ENCODE results near the gene KIAA1958.

DNA sequence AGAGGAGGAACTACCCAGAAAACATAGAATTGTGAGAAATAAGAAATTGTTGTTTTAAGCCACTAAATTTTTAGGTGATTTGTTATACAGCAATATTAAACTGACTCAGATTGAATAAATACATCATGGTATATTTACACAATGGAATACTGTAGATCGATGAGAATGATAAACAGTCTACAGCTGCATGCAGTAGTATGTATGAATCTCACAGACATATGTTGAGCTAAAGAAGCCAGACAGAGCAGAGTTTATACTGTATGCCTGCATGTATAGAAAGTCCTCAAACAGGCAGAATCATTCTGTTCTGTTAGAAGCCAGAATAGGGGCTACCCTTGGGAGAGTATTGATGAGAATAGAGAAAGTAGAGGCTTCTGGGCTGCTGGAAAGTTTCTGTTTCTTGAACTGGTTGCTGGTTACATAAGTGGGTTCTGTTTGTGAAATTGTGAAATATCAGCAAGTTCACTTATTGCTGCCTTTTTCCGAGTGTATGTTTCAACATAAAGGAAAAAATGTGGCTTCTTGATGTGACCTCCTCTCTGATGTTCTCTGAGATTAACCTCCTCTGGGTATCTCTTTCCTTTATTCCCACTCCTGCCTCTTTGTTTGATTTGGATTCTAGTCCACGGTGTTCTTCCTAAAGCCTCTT is 9.6 kb downstream of the KIAA1958 start:
- TF ChIP-seq POLR2A (IDR thresholded peaks at IDR 0.05), result no peak
- TF ChIP-seq, protein P1, sequence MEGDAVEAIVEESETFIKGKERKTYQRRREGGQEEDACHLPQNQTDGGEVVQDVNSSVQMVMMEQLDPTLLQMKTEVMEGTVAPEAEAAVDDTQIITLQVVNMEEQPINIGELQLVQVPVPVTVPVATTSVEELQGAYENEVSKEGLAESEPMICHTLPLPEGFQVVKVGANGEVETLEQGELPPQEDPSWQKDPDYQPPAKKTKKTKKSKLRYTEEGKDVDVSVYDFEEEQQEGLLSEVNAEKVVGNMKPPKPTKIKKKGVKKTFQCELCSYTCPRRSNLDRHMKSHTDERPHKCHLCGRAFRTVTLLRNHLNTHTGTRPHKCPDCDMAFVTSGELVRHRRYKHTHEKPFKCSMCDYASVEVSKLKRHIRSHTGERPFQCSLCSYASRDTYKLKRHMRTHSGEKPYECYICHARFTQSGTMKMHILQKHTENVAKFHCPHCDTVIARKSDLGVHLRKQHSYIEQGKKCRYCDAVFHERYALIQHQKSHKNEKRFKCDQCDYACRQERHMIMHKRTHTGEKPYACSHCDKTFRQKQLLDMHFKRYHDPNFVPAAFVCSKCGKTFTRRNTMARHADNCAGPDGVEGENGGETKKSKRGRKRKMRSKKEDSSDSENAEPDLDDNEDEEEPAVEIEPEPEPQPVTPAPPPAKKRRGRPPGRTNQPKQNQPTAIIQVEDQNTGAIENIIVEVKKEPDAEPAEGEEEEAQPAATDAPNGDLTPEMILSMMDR (IDR thresholded peaks at IDR 0.05 in 8 of 11, conservative IDR thresholded peaks at IDR 0.05 in 3 of 11), result no peak
- TF ChIP-seq POLR2AphosphoS5 (IDR thresholded peaks at IDR 0.05), result no peak
